ENCODE results near the gene ASB2.

Gene ASB2

GRCh38 chr14:93898081-93898611 lies 78.2 kb downstream of the ASB2 start:
- no peak for DNase-seq

DNA sequence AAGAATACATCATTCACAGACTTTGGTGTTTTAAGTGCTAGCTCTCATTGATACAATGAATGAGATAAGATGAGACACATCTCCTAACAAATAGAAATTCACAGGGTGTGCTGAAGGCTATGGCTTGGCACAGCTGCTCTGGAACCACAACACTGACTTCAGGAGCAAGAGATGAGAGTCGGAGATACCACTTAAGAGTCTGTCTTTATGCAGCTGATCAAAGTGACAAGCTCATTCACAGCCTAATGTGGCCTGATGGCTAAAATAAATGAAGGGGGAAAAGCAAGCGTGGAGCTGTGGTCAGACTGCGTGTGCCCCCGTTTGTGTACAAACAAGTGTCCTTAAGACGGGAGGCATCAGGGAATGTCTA lies 78.9 kb downstream of the ASB2 start:
- DNase-seq: no peak

- DNase-seq: no peak
Measured at GRCh38 chr14:93895023-93895604, 81.3 kb downstream of the ASB2 start.

GRCh38 chr14:93893661-93894261 lies 82.6 kb downstream of the ASB2 start:
- DNase-seq: no peak

- no peak for DNase-seq
Measured at GRCh38 chr14:93892923-93893558, 83.3 kb downstream of the ASB2 start.

GRCh38 chr14:93892505-93892839 lies 83.9 kb downstream of the ASB2 start:
- no peak for DNase-seq

- DNase-seq: no peak
Measured at GRCh38 chr14:93891756-93892504, 84.4 kb downstream of the ASB2 start.

- no peak for DNase-seq
Measured at GRCh38 chr14:93889739-93890483, 86.5 kb downstream of the ASB2 start.

DNA sequence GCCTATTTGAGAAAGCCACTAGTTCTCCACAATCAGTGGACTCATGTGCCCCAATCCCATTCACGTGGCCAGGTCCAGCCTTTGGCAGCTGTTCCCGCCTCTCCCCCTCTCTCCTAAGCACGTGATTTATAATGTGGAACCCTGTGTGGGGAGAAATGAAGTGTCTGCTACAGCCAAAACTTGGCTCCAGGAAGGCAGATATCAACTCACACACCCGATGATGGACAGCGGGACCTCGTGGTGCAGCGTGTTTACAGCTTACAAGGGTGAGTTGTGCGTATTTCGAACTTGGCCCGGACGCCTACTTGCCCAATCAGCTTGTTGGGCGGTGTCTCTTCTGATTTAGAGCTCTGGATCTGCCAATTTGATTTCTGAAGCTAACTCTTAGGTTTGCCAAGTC lies 87.4 kb downstream of the ASB2 start:
- DNase-seq: no peak

GRCh38 chr14:93884950-93885349 lies 91.4 kb downstream of the ASB2 start:
- no peak for DNase-seq
